Activated CD8-positive, alpha-beta T cell treated with anti-CD3 and anti-CD28 coated beads for 36 hours (primary cell): ENCODE results near the gene B4GALNT4. TPM values are rescaled to one million over a fixed set of nuclear protein-coding genes. Genes with fewer than 3 reads are reported as not detected.

Experiments
- ATAC-seq: fragments of 200-7000 bp; cut with Tn5 transposase; one replicate; pipeline ENCODE4 v1.10.0; 2021; ENCODE audit warnings: mild to moderate bottlenecking, moderate library complexity
- CTCF ChIA-PET: fragments of 350-600 bp; sonication (Branson Sonifier 250); formaldehyde crosslinking; loops from one replicate; lab custom pipeline; 2021; ENCODE audit warnings: antibody characterized with exemption; lab: Charles Lee
- POLR2A ChIA-PET: fragments of 350-600 bp; sonication (Branson Sonifier 250); formaldehyde crosslinking; loops from one replicate; lab custom pipeline; 2021; ENCODE audit warnings: antibody characterized with exemption; lab: Charles Lee
- DNase-seq: peaks from one replicate; pipeline ENCODE4 v3.0.0-alpha.2; 2020
- H3K27ac Mint-ChIP-seq: one replicate; pipeline ENCODE4 v1.8.0; 2021; ENCODE audit warnings: mild to moderate bottlenecking, mixed read lengths
- H3K27me3 Mint-ChIP-seq: one replicate; pipeline ENCODE4 v1.8.0; 2021; ENCODE audit warnings: mixed read lengths
- H3K36me3 Mint-ChIP-seq: one replicate; pipeline ENCODE4 v1.8.0; 2021; ENCODE audit warnings: low read depth, mixed read lengths
- H3K4me1 Mint-ChIP-seq: one replicate; pipeline ENCODE4 v1.8.0; 2021; ENCODE audit warnings: low read depth, mixed read lengths
- H3K4me3 Mint-ChIP-seq: one replicate; pipeline ENCODE4 v1.8.0; 2021; ENCODE audit warnings: mild to moderate bottlenecking, moderate library complexity, mixed read lengths
- H3K9me3 Mint-ChIP-seq: one replicate; pipeline ENCODE4 v1.8.0; 2021; ENCODE audit warnings: mixed read lengths
- intact Hi-C: fragments of 100-400 bp; cut with micrococcal nuclease; formaldehyde crosslinking; loops from one replicate; pipeline ENCODE4 v1.10.0; 2022
- total RNA-seq, 2 experiments: library from RNA; stranded (reverse); gene quantifications; one replicate each; pipeline ENCODE4 v1.2.3, GENCODE V29; 2021
- TF ChIP-seq, protein P1 (sequence below): fragments of 200-600 bp; IDR thresholded peaks from one replicate; pipeline ENCODE4 v1.8.0; 2022; ENCODE audit warnings: antibody characterized with exemption, mild to moderate bottlenecking

The B4GALNT4 gene
- total RNA-seq, 2 experiments from 2014 or later: 1.5 to 3.4 TPM

DNA sequence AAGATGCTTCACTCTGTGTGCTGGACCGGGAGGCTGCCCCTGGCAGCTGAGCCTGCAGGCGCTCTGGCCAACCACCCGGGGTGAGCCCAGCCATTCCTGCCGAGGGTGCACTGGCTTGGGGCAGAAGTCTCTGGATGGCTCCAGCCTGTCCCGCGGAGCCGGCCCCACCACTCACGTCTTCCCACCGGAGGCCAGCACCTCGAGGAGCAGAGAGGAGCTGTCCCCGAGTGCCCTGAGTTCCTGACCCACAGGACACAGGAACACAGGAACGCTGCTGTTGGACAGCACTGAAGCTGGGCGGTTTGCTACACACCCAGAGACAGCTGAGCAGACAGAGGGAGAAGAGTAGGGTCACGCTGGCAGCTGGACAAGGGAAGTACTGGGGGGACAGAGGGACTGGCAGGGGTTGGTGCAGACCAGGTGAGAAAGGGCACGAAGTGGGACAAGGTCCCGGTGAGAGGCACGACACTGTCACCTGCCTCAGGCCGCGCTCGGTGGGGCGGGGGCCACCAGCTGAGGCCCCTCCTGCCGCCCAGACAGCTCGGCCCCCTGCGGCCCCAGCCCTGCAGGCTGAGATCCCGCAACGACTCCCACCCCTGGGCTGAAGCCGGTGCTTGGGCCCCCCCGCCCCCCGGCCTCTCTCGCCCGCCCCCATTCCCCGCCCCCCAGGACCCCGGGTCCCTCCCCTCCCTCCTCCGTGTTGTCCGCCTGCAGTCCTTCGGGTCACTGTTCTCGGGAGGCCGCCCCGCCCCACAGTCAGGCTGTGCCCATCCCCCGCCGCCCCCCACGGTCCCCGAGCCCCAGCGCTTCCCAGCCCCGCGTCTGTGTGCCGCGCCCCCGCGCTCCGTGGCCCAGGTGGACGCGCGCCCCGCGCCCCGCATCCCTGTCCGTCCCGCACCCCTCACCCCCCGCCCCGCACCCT lies 624 bp upstream of the B4GALNT4 start:
- H3K27me3 Mint-ChIP-seq: peaks cover 37% of the 10 kb centered on the region
- peaks cover 3% of the 10 kb centered on the region for H3K4me1 Mint-ChIP-seq
- no peak overlapping the region for H3K27ac Mint-ChIP-seq
- TF ChIP-seq, protein P1, sequence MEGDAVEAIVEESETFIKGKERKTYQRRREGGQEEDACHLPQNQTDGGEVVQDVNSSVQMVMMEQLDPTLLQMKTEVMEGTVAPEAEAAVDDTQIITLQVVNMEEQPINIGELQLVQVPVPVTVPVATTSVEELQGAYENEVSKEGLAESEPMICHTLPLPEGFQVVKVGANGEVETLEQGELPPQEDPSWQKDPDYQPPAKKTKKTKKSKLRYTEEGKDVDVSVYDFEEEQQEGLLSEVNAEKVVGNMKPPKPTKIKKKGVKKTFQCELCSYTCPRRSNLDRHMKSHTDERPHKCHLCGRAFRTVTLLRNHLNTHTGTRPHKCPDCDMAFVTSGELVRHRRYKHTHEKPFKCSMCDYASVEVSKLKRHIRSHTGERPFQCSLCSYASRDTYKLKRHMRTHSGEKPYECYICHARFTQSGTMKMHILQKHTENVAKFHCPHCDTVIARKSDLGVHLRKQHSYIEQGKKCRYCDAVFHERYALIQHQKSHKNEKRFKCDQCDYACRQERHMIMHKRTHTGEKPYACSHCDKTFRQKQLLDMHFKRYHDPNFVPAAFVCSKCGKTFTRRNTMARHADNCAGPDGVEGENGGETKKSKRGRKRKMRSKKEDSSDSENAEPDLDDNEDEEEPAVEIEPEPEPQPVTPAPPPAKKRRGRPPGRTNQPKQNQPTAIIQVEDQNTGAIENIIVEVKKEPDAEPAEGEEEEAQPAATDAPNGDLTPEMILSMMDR: no peak
- no peak for ATAC-seq
- H3K4me3 Mint-ChIP-seq: peak overlapping the region; percentile 62
- intact Hi-C loops: no loop called here
- POLR2A ChIA-PET: interaction anchor here (1.0 kb wide), 1 partner anchor 63 kb away, joined by 3 read pairs; no protein-coding TSS in a partner anchor
- CTCF ChIA-PET: interaction anchor here (0.7 to 1.5 kb wide), 2 partner anchors 10 to 117 kb away, joined by 4 to 6 read pairs; no protein-coding TSS in a partner anchor
- no peaks in the 10 kb centered on the region for H3K36me3 Mint-ChIP-seq
- no peaks in the 10 kb centered on the region for H3K9me3 Mint-ChIP-seq
- no peak for DNase-seq

DNA sequence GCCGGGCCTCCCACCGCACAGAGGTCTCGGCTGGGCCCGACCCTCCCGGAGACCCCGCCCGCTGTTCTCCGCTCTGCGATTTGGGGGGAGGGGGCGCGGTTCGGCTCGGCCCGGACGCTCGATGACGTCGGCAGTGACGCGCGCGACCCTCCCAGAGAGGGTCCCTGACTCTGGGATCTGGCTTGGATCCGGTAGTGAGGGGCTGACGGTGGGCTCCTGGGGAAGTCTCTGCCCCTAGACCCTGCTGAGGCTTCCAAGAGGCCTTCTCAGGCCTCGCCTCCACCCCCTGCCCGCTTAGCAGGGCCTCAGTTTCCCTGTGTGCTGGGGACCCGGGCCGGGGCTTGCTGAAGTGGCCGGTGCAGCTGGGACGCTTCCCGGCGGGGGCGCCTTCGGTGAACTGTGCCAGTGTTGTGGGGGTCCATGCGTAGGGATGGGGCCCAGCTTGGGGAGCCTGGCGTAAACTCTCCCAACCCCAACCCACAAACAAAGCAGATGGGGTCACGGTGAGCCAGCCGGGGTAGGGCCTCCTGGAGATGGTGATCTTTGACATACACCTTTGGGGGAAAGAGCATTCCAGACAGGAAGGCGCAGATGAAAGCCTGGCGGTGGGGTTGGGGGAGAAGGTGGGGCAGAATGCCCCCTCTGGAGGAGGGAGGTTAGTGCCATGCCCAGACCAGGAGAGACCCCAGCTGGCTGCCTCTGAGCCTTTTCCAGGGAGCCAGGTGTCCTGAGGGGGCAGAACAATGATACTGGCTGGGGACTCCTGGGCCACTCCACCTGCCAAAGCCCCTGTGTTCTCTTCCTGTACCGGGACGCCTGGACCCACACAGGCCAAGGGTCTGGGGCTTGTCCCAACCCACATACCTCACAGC lies 1.0 kb downstream of the B4GALNT4 start:
- Mint-ChIP-seq H3K36me3 (no peaks in the 10 kb centered on the region), H3K27me3 (peaks cover 34% of the 10 kb centered on the region), H3K9me3 (peaks cover 1% of the 10 kb centered on the region), H3K4me3 (peak overlapping the region; percentile 42), H3K4me1 (peaks cover 3% of the 10 kb centered on the region), H3K27ac (no peak overlapping the region)
- ChIA-PET CTCF (interaction anchor here (1.7 kb wide), 1 partner anchor 120 kb away, joined by 5 read pairs; no protein-coding TSS in a partner anchor), POLR2A (interaction anchor here (0.9 kb wide), 1 partner anchor 81 kb away, joined by 3 read pairs; the partner anchor contains the start of gene PGGHG)
- no peak for DNase-seq
- TF ChIP-seq, protein P1: no peak
- intact Hi-C loops: no loop called here
- ATAC-seq: no peak

DNA sequence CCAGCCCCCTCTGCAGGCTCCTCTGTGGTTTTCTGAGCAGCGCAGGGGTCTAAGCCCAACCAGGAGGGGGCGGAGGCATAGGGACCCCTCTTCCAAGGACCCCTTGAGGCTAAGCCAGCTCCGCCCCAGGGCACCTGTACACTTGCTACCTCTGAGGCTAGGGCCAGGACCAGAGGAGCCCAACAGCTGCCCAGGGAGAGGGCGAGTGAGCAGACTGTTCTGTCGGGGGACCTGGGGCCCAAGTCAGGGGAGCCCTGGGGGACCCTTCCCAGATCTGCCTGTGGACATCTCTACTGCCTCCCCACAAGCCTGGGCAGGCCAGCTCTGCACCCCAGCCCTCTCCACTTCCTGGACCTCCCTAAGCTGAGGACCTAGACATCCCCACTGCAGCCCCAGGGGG lies 1.8 kb downstream of the B4GALNT4 start:
- Mint-ChIP-seq H3K4me3 (no peak overlapping the region), H3K27ac (no peak overlapping the region)

DNA sequence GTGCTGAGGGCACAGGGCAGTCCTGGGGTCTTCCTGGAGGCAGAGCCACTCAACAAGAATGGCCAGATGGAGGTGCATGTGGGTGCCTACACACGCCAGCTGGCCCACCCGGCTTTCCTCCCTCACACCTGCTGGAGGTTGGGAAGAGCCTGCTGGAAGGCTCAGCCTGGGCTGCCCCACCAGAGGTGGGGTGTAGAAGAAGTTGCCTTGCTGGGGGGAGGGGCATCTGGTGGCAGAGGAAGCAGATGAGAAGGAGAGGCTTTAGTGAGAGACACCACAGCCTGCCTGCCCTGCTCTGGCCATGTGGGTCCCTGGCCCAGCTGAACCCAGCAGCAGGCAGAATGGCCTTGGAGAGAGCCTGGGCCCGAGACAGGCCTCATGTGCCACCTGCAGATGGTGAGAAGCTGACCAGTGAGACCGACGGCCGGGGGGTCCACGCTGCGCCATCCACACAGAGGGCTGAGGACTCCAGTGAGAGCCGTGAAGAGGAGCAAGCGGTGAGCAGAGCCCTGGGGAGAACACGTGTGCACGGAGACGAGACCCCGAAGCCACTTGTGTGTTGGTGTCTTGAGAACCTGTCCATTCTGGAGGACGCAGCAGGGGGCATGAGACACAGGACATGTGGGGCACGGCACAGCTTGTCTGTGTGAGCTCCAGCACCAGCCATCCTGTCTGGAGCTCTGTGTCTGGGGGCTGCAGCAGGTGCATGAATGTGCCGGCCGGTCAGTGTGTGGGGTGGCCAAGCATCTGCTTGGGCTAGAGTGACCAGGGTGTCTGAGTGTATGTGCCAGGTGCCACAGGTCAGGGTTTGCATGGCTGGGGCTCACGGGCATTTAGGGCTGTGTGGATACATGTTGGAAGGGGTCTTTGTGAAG lies 2.7 kb downstream of the B4GALNT4 start:
- TF ChIP-seq, protein P1: no peak
- Mint-ChIP-seq H3K4me3 (no peak overlapping the region), H3K36me3 (no peaks in the 10 kb centered on the region), H3K27me3 (peaks cover 27% of the 10 kb centered on the region), H3K27ac (no peak overlapping the region), H3K9me3 (peaks cover 1% of the 10 kb centered on the region), H3K4me1 (peaks cover 3% of the 10 kb centered on the region)
- intact Hi-C loops: no loop called here
- DNase-seq: no peak
- ChIA-PET CTCF (interaction anchor here (1.7 kb wide), 1 partner anchor 121 kb away, joined by 5 read pairs; no protein-coding TSS in a partner anchor), POLR2A (no interaction called here)
- no peak for ATAC-seq

More for the DNA sequence above, 1.8 kb downstream of the B4GALNT4 start:
- peaks cover 32% of the 10 kb centered on the region for H3K27me3 Mint-ChIP-seq
- peaks cover 1% of the 10 kb centered on the region for H3K9me3 Mint-ChIP-seq
- TF ChIP-seq, protein P1: no peak
- no peaks in the 10 kb centered on the region for H3K36me3 Mint-ChIP-seq
- H3K4me1 Mint-ChIP-seq: peaks cover 3% of the 10 kb centered on the region
- intact Hi-C loops: no loop called here
- DNase-seq: no peak
- POLR2A ChIA-PET: no interaction called here
- CTCF ChIA-PET: interaction anchor here (1.7 kb wide), 1 partner anchor 121 kb away, joined by 5 read pairs; no protein-coding TSS in a partner anchor
- no peak for ATAC-seq
